ENCODE results near the gene TEAD3. TPM values are rescaled to one million over a fixed set of nuclear protein-coding genes. Genes with fewer than 3 reads are reported as not detected.
"Not testable (repeated sequence)": the region's sequence is repeated elsewhere in the genome, so short reads cannot be mapped to it uniquely, and the experiment has no call there.

Gene TEAD3
- total and polyA plus RNA-seq, 2 experiments from 2014 or later, result 15.0 to 26.5 TPM

- not testable (repeated sequence) for H3K4me3 ChIP-seq; H3K27ac Mint-ChIP-seq; H3K9me2 ChIP-seq (ENCODE audit: insufficient read depth); H3F3A ChIP-seq (replicated peaks; ENCODE audit: low read depth); H3K9me3 Mint-ChIP-seq; H2AFZ ChIP-seq; DNase-seq (ENCODE audit: low spot score); H3K4me3 Mint-ChIP-seq; H3K4me1 ChIP-seq (ENCODE audit: insufficient read depth); H3K27me3 ChIP-seq (ENCODE audit: insufficient read depth); H3K36me3 ChIP-seq (ENCODE audit: insufficient read depth); H4K20me1 ChIP-seq (replicated peaks; ENCODE audit: insufficient read depth); ATAC-seq; H3K36me3 Mint-ChIP-seq (ENCODE audit: low read depth); H3K79me2 ChIP-seq (replicated peaks; ENCODE audit: insufficient read depth); H3K4me2 ChIP-seq; H3K27me3 Mint-ChIP-seq (ENCODE audit: insufficient read depth, low read depth, poor library complexity); H3K27ac ChIP-seq (ENCODE audit: low read depth)
- peaks cover 15% of the 10 kb centered on the region for H3K4me1 Mint-ChIP-seq
Observed at GRCh38 chr6:35517978-35518377, 21.1 kb upstream of the TEAD3 start.

DNA sequence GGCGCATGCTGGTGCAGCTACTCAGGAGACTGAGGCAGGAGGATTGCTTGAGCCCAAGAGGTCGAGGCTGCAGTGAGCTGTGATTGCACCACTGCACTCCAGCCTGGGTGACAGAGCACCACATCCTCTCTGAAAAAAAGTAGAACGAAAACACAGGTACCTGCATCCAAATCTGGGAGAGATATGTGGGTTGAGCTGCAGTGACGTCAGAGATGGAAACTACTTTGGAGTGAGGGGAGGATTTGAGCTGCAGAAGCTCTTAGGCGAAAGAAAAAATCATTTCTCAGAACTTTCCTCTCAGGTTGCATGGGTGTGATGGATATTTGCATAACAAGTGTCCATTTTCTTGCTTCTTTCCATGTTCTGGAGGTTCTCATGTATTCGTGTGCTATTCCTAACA lies 19.8 kb upstream of the TEAD3 start:
- H3K9me2 ChIP-seq (ENCODE audit: insufficient read depth), result no peaks in the 10 kb centered on the region
- peaks cover 14% of the 10 kb centered on the region for H3K4me1 Mint-ChIP-seq
- no peak overlapping the region for H3K27ac ChIP-seq (ENCODE audit: low read depth)
- H3K27ac Mint-ChIP-seq, result no peak overlapping the region
- no peak overlapping the region for H3K4me3 Mint-ChIP-seq
- H3K27me3 Mint-ChIP-seq (ENCODE audit: insufficient read depth, low read depth, poor library complexity), result peaks cover 8% of the 10 kb centered on the region
- H3K4me1 ChIP-seq (ENCODE audit: insufficient read depth), result peaks cover 9% of the 10 kb centered on the region; the same call in 1 of the 2 replicates
- no peak overlapping the region for H3K4me2 ChIP-seq
- H3K9me3 Mint-ChIP-seq, result no peaks in the 10 kb centered on the region; the same call in 2 of the 3 replicates
- no peaks in the 10 kb centered on the region for H3K36me3 ChIP-seq (ENCODE audit: insufficient read depth)
- H3K4me3 ChIP-seq, result no peak overlapping the region
- H2AFZ ChIP-seq, result no peak overlapping the region
- H4K20me1 ChIP-seq (replicated peaks; ENCODE audit: insufficient read depth), result no peaks in the 10 kb centered on the region
- H3K79me2 ChIP-seq (replicated peaks; ENCODE audit: insufficient read depth), result no peaks in the 10 kb centered on the region
- DNase-seq (ENCODE audit: low spot score) (no peak), ATAC-seq (no peak)
- no peaks in the 10 kb centered on the region for H3F3A ChIP-seq (replicated peaks; ENCODE audit: low read depth)
- peaks cover 6% of the 10 kb centered on the region; the same call in 1 of the 2 replicates for H3K27me3 ChIP-seq (ENCODE audit: insufficient read depth)
- no peaks in the 10 kb centered on the region for H3K36me3 Mint-ChIP-seq (ENCODE audit: low read depth)
- TF ChIP-seq JUNB (IDR thresholded peaks at IDR 0.05; ENCODE audit: unreplicated experiment) (no peak), POLR2AphosphoS5 (IDR thresholded peaks at IDR 0.05; ENCODE audit: low read depth) (no peak), EZH2 (IDR thresholded peaks at IDR 0.05; ENCODE audit: low read depth, unreplicated experiment) (no peak), EZH2phosphoT487 (IDR thresholded peaks at IDR 0.05; ENCODE audit: unreplicated experiment) (no peak), ZNF331 (CRISPR knock-in tag; IDR thresholded peaks at IDR 0.05; ENCODE audit: low read depth) (no peak), ETS1 (IDR thresholded peaks at IDR 0.05) (no peak), ZNF114 (CRISPR knock-in tag; IDR thresholded peaks at IDR 0.05) (no peak), STAT1 (IDR thresholded peaks at IDR 0.05; ENCODE audit: unreplicated experiment) (no peak), CREB1 (CRISPR knock-in tag; IDR thresholded peaks at IDR 0.05; ENCODE audit: low read depth) (no peak), REST (IDR thresholded peaks at IDR 0.05; ENCODE audit: unreplicated experiment) (no peak), NANOG (IDR thresholded peaks at IDR 0.05; ENCODE audit: borderline replicate concordance) (no peak), CTCF (conservative IDR thresholded peaks at IDR 0.05; ENCODE audit: low read depth in 2 of 2) (no peak)

Data from GM23338 (cell line).